Brain microvascular endothelial cell (primary cell): ENCODE results near the gene CD151.

Experiments used
- DNase-seq: peaks from one replicate; pipeline ENCODE4 v3.0.0-alpha.2; 2020
- H3K27ac ChIP-seq: fragments of 250-450 bp; sonication (Bioruptor Pico); 2 replicates; pipeline ENCODE4 v1.5.1; 2020; ENCODE audit warnings: mild to moderate bottlenecking, moderate library complexity
- H3K27me3 ChIP-seq: fragments of 250-450 bp; sonication (Bioruptor Pico); replicated peaks from 2 replicates; pipeline ENCODE4 v1.5.1; 2020; ENCODE audit warnings: mild to moderate bottlenecking
- H3K36me3 ChIP-seq: fragments of 250-450 bp; sonication (Bioruptor Pico); replicated peaks from 2 replicates; pipeline ENCODE4 v1.5.1; 2020; ENCODE audit warnings: mild to moderate bottlenecking
- H3K4me3 ChIP-seq: 2 replicates; pipeline ENCODE4 v1.5.1; 2011; ENCODE audit warnings: low read depth, mild to moderate bottlenecking, control low read depth, low read length, moderate library complexity
- in situ Hi-C: cut with HindIII; loops from 2 replicates; pipeline ENCODE4 v1.10.0; 2017; ENCODE audit warnings: low sequenced_read_pairs, low pct_ligation_motif_present
- TF ChIP-seq, protein P1 (sequence below): IDR thresholded peaks from 2 replicates; pipeline ENCODE4 v1.5.1; 2011; ENCODE audit warnings: low read depth, mild to moderate bottlenecking, moderate library complexity, low read length, control low read depth, inconsistent platforms; ENCODE audit errors: missing control alignments

Gene CD151

DNA sequence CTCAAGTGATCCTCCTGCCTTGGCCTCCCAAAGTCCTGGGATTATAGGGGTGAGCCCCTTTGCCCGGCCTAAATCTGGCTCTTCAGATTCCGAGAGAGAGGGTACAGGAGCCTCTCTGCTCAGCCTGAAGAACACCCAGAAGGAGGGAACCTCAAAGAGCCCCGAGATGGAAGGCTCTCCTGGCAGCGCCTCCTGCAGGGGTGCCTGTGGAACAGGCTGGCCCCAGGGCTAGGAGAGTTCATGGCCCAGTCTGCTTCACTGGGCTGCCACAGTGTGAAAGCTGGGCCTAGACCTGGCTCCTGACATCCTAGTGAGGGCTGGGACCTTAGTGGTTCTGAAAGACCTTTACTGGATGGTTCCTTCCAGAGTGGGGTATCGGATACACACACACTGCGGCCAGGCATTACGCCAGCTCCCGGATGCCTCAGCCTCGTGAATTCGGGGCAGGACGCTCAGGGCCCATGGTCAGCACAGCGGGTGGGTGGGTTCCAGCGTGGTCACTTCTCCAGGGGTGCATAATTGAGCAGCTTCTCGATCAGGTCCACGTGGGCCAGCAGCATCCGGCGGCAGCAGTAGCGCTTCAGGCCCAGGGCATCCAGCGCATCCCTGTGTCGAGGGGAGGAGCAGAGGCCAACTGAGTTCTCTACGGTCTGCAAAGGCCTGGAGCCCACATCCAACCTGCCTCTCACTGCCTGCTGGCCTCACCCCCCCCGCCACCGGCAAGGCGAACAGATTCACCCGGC lies 7.3 kb downstream of the CD151 start:
- DNase-seq, result no peak
- peak overlapping the region; percentile 91 for H3K4me3 ChIP-seq
- no peaks in the 10 kb centered on the region for H3K27me3 ChIP-seq
- H3K27ac ChIP-seq, result no peak overlapping the region
- peaks cover 50% of the 10 kb centered on the region for H3K36me3 ChIP-seq
- in situ Hi-C loops, result no loop called here
- TF ChIP-seq, protein P1, sequence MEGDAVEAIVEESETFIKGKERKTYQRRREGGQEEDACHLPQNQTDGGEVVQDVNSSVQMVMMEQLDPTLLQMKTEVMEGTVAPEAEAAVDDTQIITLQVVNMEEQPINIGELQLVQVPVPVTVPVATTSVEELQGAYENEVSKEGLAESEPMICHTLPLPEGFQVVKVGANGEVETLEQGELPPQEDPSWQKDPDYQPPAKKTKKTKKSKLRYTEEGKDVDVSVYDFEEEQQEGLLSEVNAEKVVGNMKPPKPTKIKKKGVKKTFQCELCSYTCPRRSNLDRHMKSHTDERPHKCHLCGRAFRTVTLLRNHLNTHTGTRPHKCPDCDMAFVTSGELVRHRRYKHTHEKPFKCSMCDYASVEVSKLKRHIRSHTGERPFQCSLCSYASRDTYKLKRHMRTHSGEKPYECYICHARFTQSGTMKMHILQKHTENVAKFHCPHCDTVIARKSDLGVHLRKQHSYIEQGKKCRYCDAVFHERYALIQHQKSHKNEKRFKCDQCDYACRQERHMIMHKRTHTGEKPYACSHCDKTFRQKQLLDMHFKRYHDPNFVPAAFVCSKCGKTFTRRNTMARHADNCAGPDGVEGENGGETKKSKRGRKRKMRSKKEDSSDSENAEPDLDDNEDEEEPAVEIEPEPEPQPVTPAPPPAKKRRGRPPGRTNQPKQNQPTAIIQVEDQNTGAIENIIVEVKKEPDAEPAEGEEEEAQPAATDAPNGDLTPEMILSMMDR, result peak; percentile 60

DNA sequence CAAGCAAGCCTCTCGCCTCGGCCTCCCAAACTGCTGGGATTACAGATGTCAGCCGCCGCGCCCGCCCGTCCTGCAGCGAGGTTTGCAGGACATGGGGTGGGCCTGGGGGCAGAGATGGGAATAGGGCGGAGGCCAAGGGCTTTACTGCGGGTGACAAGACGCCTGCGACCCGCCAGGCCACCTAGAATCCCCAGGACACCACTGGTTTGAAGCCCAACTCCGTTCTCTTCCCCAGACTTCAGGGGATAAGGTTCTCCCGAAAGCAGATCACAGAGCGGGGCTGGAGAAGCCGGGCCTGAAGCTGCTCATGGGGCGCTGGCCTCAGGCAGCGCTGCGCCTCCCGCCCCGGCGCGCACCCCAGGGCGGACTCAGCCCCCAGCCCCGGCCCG lies 9.2 kb downstream of the CD151 start:
- H3K4me3 ChIP-seq, result peak overlapping the region; percentile 91
- H3K27me3 ChIP-seq, result no peaks in the 10 kb centered on the region
- TF ChIP-seq, protein P1, result no peak
- peak overlapping the region; percentile 97 for H3K27ac ChIP-seq
- DNase-seq, result no peak
- peaks cover 41% of the 10 kb centered on the region for H3K36me3 ChIP-seq
- in situ Hi-C loops, result no loop called here

DNA sequence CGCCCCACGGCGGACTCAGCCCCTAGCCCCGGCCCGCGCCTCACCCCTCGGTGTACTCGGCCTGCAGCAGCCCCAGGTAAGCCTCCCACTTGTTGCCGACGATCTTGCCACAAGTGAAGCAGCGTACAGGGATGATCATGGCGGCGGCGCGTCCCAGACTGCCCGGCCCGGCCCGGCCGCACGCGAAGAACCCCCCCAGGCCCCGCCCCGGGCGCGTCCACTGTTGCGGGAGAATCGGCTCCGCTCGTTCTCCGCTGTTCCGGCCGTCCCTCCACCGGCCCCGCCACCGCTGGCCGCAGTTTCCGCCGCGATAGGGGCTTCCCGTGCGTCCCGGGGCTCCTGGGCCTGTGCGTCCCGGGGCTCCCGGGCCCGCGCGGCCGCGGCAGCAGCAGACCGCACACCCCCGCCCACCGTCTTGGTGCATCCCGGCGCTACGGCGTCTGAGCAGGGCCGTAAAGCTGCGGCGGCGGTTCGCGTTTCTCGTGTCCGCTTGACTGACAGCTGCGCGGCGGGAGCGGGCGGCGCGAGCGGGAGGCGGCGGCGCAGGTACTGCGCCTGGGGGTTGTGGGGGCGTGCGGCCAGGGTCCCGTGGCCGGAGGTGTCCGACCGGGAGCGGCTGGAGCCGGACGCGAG lies 9.7 kb downstream of the CD151 start, which contains the start of the genes POLR2L and TSPAN4:
Gene POLR2L, minus strand, starts transcription at position 160 of the 633 bp plus-strand sequence. Its CDS starts 21 bp downstream, at position 139.
Gene TSPAN4, plus strand, starts transcription at position 483 of the 633 bp plus-strand sequence. CDS start 7,453 bp downstream, outside the sequence.
- peaks cover 36% of the 10 kb centered on the region for H3K36me3 ChIP-seq
- TF ChIP-seq, protein P1, result no peak
- H3K4me3 ChIP-seq, result peak within 1 kb of the TSS; percentile 91
- in situ Hi-C loops, result no loop called here
- H3K27me3 ChIP-seq, result no peaks in the 10 kb centered on the region
- peak within 1 kb of the TSS; percentile 97 for H3K27ac ChIP-seq
- DNase-seq, result peak; percentile 71

DNA sequence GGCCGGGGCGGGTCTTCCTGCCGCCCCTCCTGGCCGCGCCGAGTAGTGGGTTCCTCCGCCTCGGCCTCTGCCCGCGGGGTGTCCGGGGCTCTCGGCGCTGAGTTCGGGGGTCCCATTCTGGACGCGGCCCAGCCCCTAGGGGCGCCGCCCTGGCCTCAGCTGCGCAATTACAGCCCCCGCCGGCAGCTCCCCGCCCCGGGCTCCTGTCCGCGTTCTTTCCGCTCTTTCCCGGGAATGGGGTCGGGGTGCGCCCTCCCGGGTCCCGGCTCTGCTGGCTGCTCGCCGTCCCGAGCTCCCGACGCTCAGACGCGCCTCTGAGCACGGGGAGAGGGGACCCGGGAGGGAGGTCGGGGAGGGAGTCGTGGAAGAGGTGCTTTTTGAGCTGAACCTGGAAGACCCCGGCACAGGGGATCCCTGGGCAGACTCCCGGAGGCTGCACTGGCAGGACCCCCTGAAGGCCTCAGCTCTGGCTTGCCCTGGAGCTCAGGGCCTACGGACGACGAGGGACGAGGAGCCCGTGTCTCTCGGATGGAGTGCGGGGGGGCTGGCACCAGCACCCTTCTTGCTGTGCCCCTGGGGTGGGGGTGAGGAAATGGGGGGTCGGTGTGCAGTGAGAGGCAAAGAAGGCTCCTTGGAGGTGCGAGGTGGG lies 10.5 kb downstream of the CD151 start:
- H3K27ac ChIP-seq, result peak overlapping the region; percentile 40
- H3K27me3 ChIP-seq, result no peaks in the 10 kb centered on the region
- peaks cover 30% of the 10 kb centered on the region for H3K36me3 ChIP-seq
- in situ Hi-C loops, result no loop called here
- TF ChIP-seq, protein P1, result no peak
- H3K4me3 ChIP-seq, result peak overlapping the region; percentile 91
- no peak for DNase-seq

DNA sequence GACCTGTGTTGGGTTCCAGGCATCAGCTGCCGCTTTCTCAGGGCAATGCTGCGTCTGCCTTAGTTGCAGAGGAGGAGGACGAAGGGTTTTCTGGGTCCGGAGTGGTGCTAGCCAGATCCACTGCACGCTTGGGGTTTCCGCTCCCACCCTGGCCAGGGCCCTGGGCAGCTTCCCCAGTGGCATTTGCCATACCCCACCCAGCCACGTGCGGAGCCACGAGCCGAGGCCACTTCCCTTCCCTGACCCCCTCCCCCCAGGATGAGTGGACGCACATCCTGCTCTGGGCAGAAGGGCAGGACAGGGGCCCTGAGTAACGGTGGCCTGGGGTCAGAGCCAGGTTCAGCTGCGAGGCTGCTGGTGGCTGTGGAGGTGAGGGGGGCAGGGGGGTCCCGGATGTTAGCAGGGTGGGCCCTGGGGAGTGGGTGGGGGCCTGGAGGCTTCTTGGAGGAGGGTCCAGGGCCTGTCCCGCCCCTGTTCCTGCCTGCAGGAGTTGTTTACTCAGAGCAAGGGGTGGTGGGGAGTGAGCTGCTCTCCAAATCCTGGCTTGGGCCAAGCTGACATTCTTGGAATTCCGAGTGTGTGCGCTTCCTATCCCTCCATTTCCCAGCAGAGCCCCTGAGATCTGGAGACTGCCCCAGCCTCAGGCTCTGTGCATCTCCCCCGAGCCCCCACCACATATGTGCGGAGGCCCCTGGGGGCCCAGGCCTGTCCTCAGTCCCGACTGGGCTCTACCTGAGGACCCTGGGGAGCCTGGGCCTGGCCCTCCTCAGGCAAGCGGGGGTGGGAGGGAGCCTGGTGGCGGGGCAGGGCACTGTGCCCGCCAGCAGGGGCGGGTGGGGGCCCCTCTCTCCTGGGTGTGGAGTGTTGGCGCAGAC lies 11.3 kb downstream of the CD151 start:
- peak; percentile 76 for DNase-seq
- Histone ChIP-seq H3K27ac (peak overlapping the region; percentile 40), H3K4me3 (peak overlapping the region; percentile 91), H3K27me3 (no peaks in the 10 kb centered on the region), H3K36me3 (peaks cover 22% of the 10 kb centered on the region)
- in situ Hi-C loops, result no loop called here
- TF ChIP-seq, protein P1, result no peak
